Kidney tubule cell (primary cell): ENCODE data around the gene TMC6.
"Not testable (repeated sequence)": the region's sequence is repeated elsewhere in the genome, so short reads cannot be mapped to it uniquely, and the experiment has no call there.

Source experiments
- DNase-seq: peaks from one replicate; pipeline ENCODE4 v3.0.0-alpha.2; 2018; ENCODE audit warnings: low spot score

Gene TMC6

GRCh38 chr17:78128551-78129350, at the start of gene TMC6:
Gene TMC6 (minus strand): TSS chr17:78128755. CDS start chr17:78126832, 1,923 bp downstream.
- peak; percentile 73 for DNase-seq

- peak; percentile 61 for DNase-seq
Measured at GRCh38 chr17:78176548-78177025, 48.0 kb upstream of the TMC6 start.

GRCh38 chr17:78175643-78175981, 47.1 kb upstream of the TMC6 start:
- DNase-seq = no peak

GRCh38 chr17:78174870-78175642, 46.5 kb upstream of the TMC6 start:
- DNase-seq = peak; percentile 58

- DNase-seq = peak; percentile 84
Measured at GRCh38 chr17:78174346-78174869, 45.9 kb upstream of the TMC6 start.

GRCh38 chr17:78173097-78173715, 44.7 kb upstream of the TMC6 start:
- no peak for DNase-seq

GRCh38 chr17:78172249-78173051, 43.9 kb upstream of the TMC6 start:
- no peak for DNase-seq

- not testable (repeated sequence) for DNase-seq
Measured at GRCh38 chr17:78171591-78172248, 43.2 kb upstream of the TMC6 start.

GRCh38 chr17:78170692-78171590, 42.4 kb upstream of the TMC6 start:
- DNase-seq = no peak

- peak; percentile 79 for DNase-seq
Measured at GRCh38 chr17:78168903-78169793, 40.6 kb upstream of the TMC6 start.

GRCh38 chr17:78168242-78168902, 39.8 kb upstream of the TMC6 start, which contains the start of gene SYNGR2:
Gene SYNGR2 (plus strand): TSS chr17:78168581. CDS start chr17:78168617, 36 bp downstream.
- DNase-seq = peak; percentile 86

- DNase-seq = no peak
Measured at GRCh38 chr17:78166416-78166815, 37.9 kb upstream of the TMC6 start.

- DNase-seq = no peak
Measured at GRCh38 chr17:78164748-78165607, 36.4 kb upstream of the TMC6 start.

- no peak for DNase-seq
Measured at GRCh38 chr17:78163881-78164747, 35.6 kb upstream of the TMC6 start.

- peak; percentile 65 for DNase-seq
Measured at GRCh38 chr17:78159575-78160158, 31.1 kb upstream of the TMC6 start.
